Heart right ventricle (tissue), 16 donors: ENCODE measurements around the gene ACTL10. TPM values are rescaled to one million over a fixed set of nuclear protein-coding genes. Genes with fewer than 3 reads are reported as not detected.

ENCODE experiments used
- ATAC-seq, 8 donors: fragments of 200-7000 bp; cut with Tn5 transposase; one replicate each; pipeline ENCODE4 v1.9.1; 2020; ENCODE audit warnings: mild to moderate bottlenecking in 8 of 8, moderate library complexity in 8 of 8, moderate number of reproducible peaks in 1 of 8
- DNase-seq, 2 donors: peaks; one replicate each; pipeline ENCODE4 v3.0.0-alpha.2; 2020
- H3K27ac ChIP-seq, 10 donors: fragments of 200-600 bp; sonication (generic) in 2 of 10; one replicate each; pipeline versions ENCODE4 v1.5.0 to v1.8.0; 2020 to 2022; ENCODE audit warnings: mild to moderate bottlenecking in 3 of 10
- H3K27me3 ChIP-seq, 7 donors: fragments of 200-600 bp; one replicate each; pipeline ENCODE4 v1.8.0; 2021 to 2022; ENCODE audit warnings: mild to moderate bottlenecking in 2 of 7
- H3K36me3 ChIP-seq, 9 donors: fragments of 200-600 bp; sonication (generic) in 1 of 9; one replicate each; pipeline versions ENCODE4 v1.5.0 to v1.8.0; 2020 to 2022; ENCODE audit warnings: mild to moderate bottlenecking in 2 of 9
- H3K4me1 ChIP-seq, 9 donors: fragments of 200-600 bp; sonication (generic) in 1 of 9; one replicate each; pipeline versions ENCODE4 v1.5.0 to v1.8.0; 2020 to 2022; ENCODE audit warnings: mild to moderate bottlenecking in 4 of 9
- H3K4me3 ChIP-seq, 10 donors: fragments of 200-600 bp; sonication (generic) in 2 of 10; one replicate each; pipeline versions ENCODE4 v1.5.0 to v1.8.0; 2020 to 2022; ENCODE audit warnings: mild to moderate bottlenecking in 7 of 10, moderate library complexity in 2 of 10
- H3K9me3 ChIP-seq, 11 donors: fragments of 200-600 bp in 10 of 11; sonication (generic) in 2 of 11; one replicate each; pipeline versions ENCODE4 v1.5.0 to v1.8.0; 2013 to 2022; ENCODE audit warnings: mild to moderate bottlenecking in 2 of 11, control low read depth in 1 of 11, moderate library complexity in 1 of 11
- WGBS, 2 donors: extraction: QIAGEN DNeasy Blood & Tissue Kit; methylation state at CpG; one replicate each; pipeline ENCODE4 v1.1.7; 2013; ENCODE audit warnings: inconsistent platforms in 1 of 2; 5-methylcytosine and 5-hydroxymethylcytosine counted together
- intact Hi-C, 10 donors: fragments of 100-400 bp; cut with DNase I; formaldehyde crosslinking; loops; one replicate each; pipeline versions ENCODE4 v1.11.1 to v1.14.2; 2022
- polyA plus RNA-seq, 2 donors: library from polyadenylated mRNA; stranded (reverse); fragments of 200-250 nt; gene quantifications; one replicate each; pipeline ENCODE4 v1.2.3, GENCODE V29; 2013
- total RNA-seq, 10 donors: library from RNA; stranded (reverse); fragmentation: NEBNext Ultra II Directional in 3 of 10; extraction: Animal tissue kit (Norgen Biotek cat#: 25700) in 3 of 10; gene quantifications; one replicate each; pipeline versions ENCODE4 v1.2.1 to v1.2.4, GENCODE V29; 2021 to 2023
- TF ChIP-seq, protein P1 (sequence below), 9 donors: fragments of 200-600 bp; sonication (generic) in 2 of 9; IDR thresholded peaks; one replicate each; pipeline versions ENCODE4 v1.5.0 to v1.8.0; 2021 to 2022; ENCODE audit warnings: antibody characterized with exemption in 9 of 9, mild to moderate bottlenecking in 5 of 9, moderate library complexity in 1 of 9
- donor health status: Arrhythmogenic right ventricular cardiomyopathy.
- donor health status: ischemic (EF 13 %, LVEDD 7.1; RV severe dilation, severe dysfunction).
- donor health status: healthy with polysubstance abuse.
- donor health status: DM: no; HTN: yes; CAD: no.
- donor health status: DM: no; HTN: no; CAD: no.
- donor health status: ischemic (EF 25% LVEDD 6.9; RV normal size, moderate dysfunction).
- donor health status: ischemic (EF 25% LVEDD 5.7; RV mildly dilated, moderate dysfunction).
- donor health status: healthy.
- donor health status: DM: yes; HTN: yes; CAD: no.
- donor health status: Ischemic cardiomyopathy.
- donor health status: ischemic (EF 35%, LVEDD 5.7; RV mildly dilated, moderate dysfunction).
- donor health status: nonischemic (EF 11% LVEDD 7.7; RV severe dilation, severe dysfunction).
- donor health status: DM: yes; HTN: yes; CAD: no.
- donor health status: PGD.
- donor health status: ischemic (EF 29% LVEDD 5.4; RV normal size, mild dysfunction).
- donor health status: nonischemic (EF 23%, LVEDD 6.1; RV moderate dilation, normal function).

The ACTL10 gene
- total and polyA plus RNA-seq, 12 donors = 0.11 to 1.2 (median 0.30) TPM; not detected in 4

DNA sequence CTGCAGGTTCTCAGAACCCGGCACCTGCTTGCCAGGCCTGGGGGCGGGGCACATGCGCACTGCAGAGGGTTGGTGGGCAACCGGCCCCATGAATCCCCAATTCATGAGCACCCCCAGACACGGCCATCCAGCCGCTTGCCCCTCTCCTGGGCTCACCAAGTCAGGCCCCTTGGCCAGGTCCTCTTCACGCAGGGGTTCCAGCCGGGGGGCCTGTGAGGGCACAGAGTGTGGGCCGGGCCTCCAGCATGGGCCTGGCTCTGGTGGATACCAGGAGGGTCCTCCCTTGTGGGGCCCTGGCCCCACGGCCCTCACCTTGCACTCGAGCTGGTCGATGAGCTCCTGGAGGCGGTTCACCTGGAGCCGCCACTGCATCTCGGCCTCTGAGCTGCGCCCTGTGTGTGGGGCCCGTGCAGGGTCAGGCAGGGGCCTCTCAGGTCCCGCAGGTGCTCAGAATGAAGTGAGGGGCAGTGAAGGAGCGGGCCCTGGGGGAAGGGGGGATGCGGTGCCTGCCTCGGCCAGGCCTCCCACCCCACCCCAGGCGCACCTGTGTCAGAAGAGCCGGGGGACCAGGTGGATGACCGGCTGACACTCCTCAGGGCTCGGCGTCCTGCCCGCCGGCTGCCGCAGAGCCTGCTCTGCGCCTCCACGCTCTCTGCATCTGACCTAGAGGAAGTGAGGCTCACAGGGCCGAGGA, 7.3 kb upstream of the ACTL10 start:
- 95 to 97% methylated on average over 26 to 32 of the region's 32 CpGs for WGBS, 2 donors
- no peak overlapping the region for H3K27ac ChIP-seq

GRCh38 chr20:33660035-33660684, 6.6 kb upstream of the ACTL10 start:
- TF ChIP-seq, protein P1, sequence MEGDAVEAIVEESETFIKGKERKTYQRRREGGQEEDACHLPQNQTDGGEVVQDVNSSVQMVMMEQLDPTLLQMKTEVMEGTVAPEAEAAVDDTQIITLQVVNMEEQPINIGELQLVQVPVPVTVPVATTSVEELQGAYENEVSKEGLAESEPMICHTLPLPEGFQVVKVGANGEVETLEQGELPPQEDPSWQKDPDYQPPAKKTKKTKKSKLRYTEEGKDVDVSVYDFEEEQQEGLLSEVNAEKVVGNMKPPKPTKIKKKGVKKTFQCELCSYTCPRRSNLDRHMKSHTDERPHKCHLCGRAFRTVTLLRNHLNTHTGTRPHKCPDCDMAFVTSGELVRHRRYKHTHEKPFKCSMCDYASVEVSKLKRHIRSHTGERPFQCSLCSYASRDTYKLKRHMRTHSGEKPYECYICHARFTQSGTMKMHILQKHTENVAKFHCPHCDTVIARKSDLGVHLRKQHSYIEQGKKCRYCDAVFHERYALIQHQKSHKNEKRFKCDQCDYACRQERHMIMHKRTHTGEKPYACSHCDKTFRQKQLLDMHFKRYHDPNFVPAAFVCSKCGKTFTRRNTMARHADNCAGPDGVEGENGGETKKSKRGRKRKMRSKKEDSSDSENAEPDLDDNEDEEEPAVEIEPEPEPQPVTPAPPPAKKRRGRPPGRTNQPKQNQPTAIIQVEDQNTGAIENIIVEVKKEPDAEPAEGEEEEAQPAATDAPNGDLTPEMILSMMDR (IDR thresholded peaks at IDR 0.05) = no peak
- Histone ChIP-seq H3K4me3 (no peak overlapping the region), H3K4me1 (peaks cover 5 to 23% (median 20%) of the 10 kb centered on the region in 9 donors), H3K27ac (no peak overlapping the region), H3K9me3 (no peaks in the 10 kb centered on the region), H3K36me3 (peaks cover 0 to 43% (median 6%) of the 10 kb centered on the region in 9 donors), H3K27me3 (no peaks in the 10 kb centered on the region)
- intact Hi-C loops = no loop called here
- ATAC-seq = no peak
- 92% methylated on average over 21 of the region's 21 CpGs for WGBS, 2 donors
- DNase-seq = no peak

More for the DNA sequence above, 7.3 kb upstream of the ACTL10 start:
- ATAC-seq (no peak), DNase-seq (no peak)
- peaks cover 5 to 20% (median 17%) of the 10 kb centered on the region in 9 donors for H3K4me1 ChIP-seq
- H3K36me3 ChIP-seq = peaks cover 0 to 43% (median 6%) of the 10 kb centered on the region in 9 donors
- intact Hi-C loops = loop anchor here in 3 of 10 donors (5.0 to 10.0 kb wide), 3 partner anchors 192 to 265 kb away; no protein-coding TSS in a partner anchor
- no peak overlapping the region for H3K4me3 ChIP-seq
- H3K27me3 ChIP-seq = no peaks in the 10 kb centered on the region
- TF ChIP-seq, protein P1 (IDR thresholded peaks at IDR 0.05) = no peak
- no peaks in the 10 kb centered on the region for H3K9me3 ChIP-seq

- peaks cover 0 to 43% (median 6%) of the 10 kb centered on the region in 9 donors for H3K36me3 ChIP-seq
- DNase-seq (no peak), ATAC-seq (no peak)
- no peak overlapping the region for H3K27ac ChIP-seq
- no peak overlapping the region for H3K4me3 ChIP-seq
- 89 to 95% methylated on average over 7 of the region's 7 CpGs for WGBS, 2 donors
- H3K27me3 ChIP-seq = no peaks in the 10 kb centered on the region
- TF ChIP-seq, protein P1 (IDR thresholded peaks at IDR 0.05) = no peak
- H3K4me1 ChIP-seq = peaks cover 5 to 23% (median 21%) of the 10 kb centered on the region in 9 donors
- intact Hi-C loops = no loop called here
- no peaks in the 10 kb centered on the region for H3K9me3 ChIP-seq
Observed at GRCh38 chr20:33660685-33661058, 6.1 kb upstream of the ACTL10 start.

GRCh38 chr20:33662172-33662571, 4.6 kb upstream of the ACTL10 start, which contains the start of gene C20orf144:
TSS of gene C20orf144 (plus strand) at chr20:33662327. CDS start at chr20:33662346, 19 bp downstream.
- intact Hi-C loops = no loop called here
- Histone ChIP-seq H3K27ac (peak within 1 kb of the TSS; percentile 24 to 93 (median 84)), H3K36me3 (peaks cover 0 to 35% (median 6%) of the 10 kb centered on the region in 9 donors), H3K4me3 (peak within 1 kb of the TSS; percentile 49 to 84 (median 77)), H3K27me3 (no peaks in the 10 kb centered on the region), H3K4me1 (peaks cover 10 to 36% (median 30%) of the 10 kb centered on the region in 9 donors), H3K9me3 (no peaks in the 10 kb centered on the region)
- TF ChIP-seq, protein P1 (IDR thresholded peaks at IDR 0.05) = no peak
- WGBS, 2 donors = 89 to 93% methylated on average over 10 of the region's 10 CpGs
- no peak for ATAC-seq
- no peak for DNase-seq
